H1 (cell line): Measurements from ENCODE around the gene MYL9. TPM values are rescaled to one million over a fixed set of nuclear protein-coding genes. Genes with fewer than 3 reads are reported as not detected.

Source experiments
- CTCF ChIA-PET: fragments of 300-600 bp; sonication (Branson Sonifier 250); formaldehyde crosslinking; loops from one replicate; lab custom pipeline; 2021; ENCODE audit not compliant: partially characterized antibody; lab: Charles Lee
- POLR2A ChIA-PET: fragments of 300-600 bp; sonication (Branson Sonifier 250); formaldehyde crosslinking; loops from one replicate; lab custom pipeline; 2021; ENCODE audit warnings: inconsistent platforms; ENCODE audit not compliant: partially characterized antibody; lab: Charles Lee
- DNase-seq, 2 experiments: peaks; one replicate each; pipeline versions ENCODE4 v3.0.0 to v3.0.0-alpha.2; 2010 to 2022; ENCODE audit warnings: low spot score in 2 of 2, low read depth in 1 of 2, mixed read lengths in 1 of 2
- FAIRE-seq: peaks from 2 replicates; lab custom pipeline; 2011; peaks lifted over from hg19 to GRCh38; lab: Jason Lieb, UNC
- H2AFZ ChIP-seq: 2 replicates; pipeline ENCODE4 v1.8.1; 2012; ENCODE audit warnings: low read length, inconsistent platforms
- H2AK5ac ChIP-seq: 2 replicates; pipeline ENCODE4 v1.6.1; 2013; ENCODE audit warnings: low read depth, low read length
- H2BK120ac ChIP-seq: replicated peaks from 2 replicates; pipeline ENCODE3; 2013; ENCODE audit warnings: low read depth, low read length, inconsistent platforms
- H2BK12ac ChIP-seq: 2 replicates; pipeline ENCODE4 v1.6.1; 2013; ENCODE audit warnings: low read depth, low read length
- H2BK15ac ChIP-seq: 2 replicates; pipeline ENCODE4 v1.6.1; 2013; ENCODE audit warnings: low read length
- H2BK20ac ChIP-seq: 2 replicates; pipeline ENCODE4 v1.6.1; 2013; ENCODE audit warnings: low read length
- H2BK5ac ChIP-seq: 2 replicates; pipeline ENCODE4 v1.6.1; 2013; ENCODE audit warnings: low read depth, low read length
- H3K14ac ChIP-seq: 2 replicates; pipeline ENCODE4 v1.6.1; 2013; ENCODE audit warnings: inconsistent platforms; ENCODE audit not compliant: insufficient read length
- H3K18ac ChIP-seq: 2 replicates; pipeline ENCODE4 v1.6.1; 2013; ENCODE audit warnings: low read length; ENCODE audit errors: extremely low read depth
- H3K23ac ChIP-seq: 2 replicates; pipeline ENCODE4 v1.6.1; 2013; ENCODE audit warnings: inconsistent platforms; ENCODE audit not compliant: insufficient read length
- H3K23me2 ChIP-seq: 2 replicates; pipeline ENCODE4 v1.6.1; 2013; ENCODE audit warnings: low read depth, low read length
- H3K27ac ChIP-seq: 2 replicates; pipeline ENCODE4 v1.6.1; 2011; ENCODE audit warnings: low read depth, low read length, inconsistent platforms
- H3K27me3 ChIP-seq, 4 experiments: replicated peaks in 1 of 4; 1 replicate in 1 of 4; 2 replicates in 3 of 4; pipeline versions ENCODE4 v1.6.1 to v1.8.1; 2011 to 2013; ENCODE audit warnings: low read length in 3 of 4, mild to moderate bottlenecking in 3 of 4, inconsistent platforms in 2 of 4, mixed read lengths in 2 of 4, moderate library complexity in 1 of 4; ENCODE audit not compliant: control insufficient read depth in 3 of 4, insufficient read depth in 3 of 4; ENCODE audit errors: extremely low read depth in 1 of 4
- H3K36me3 ChIP-seq, 4 experiments: 2 replicates each; pipeline versions ENCODE4 v1.6.1 to v1.8.1; 2011 to 2013; ENCODE audit warnings: mild to moderate bottlenecking in 4 of 4, low read length in 3 of 4, moderate library complexity in 2 of 4, control low read depth in 1 of 4, inconsistent platforms in 1 of 4; ENCODE audit not compliant: insufficient read depth in 4 of 4, control insufficient read depth in 2 of 4
- H3K4ac ChIP-seq: replicated peaks from 2 replicates; pipeline ENCODE3; 2013; ENCODE audit warnings: low read length, low read depth, mixed read lengths, inconsistent platforms; ENCODE audit not compliant: insufficient read length
- H3K4me1 ChIP-seq, 4 experiments: replicated peaks in 1 of 4; 1 replicate in 1 of 4; 2 replicates in 3 of 4; pipeline versions ENCODE4 v1.6.1 to v1.8.1; 2011 to 2013; ENCODE audit warnings: low read length in 3 of 4, inconsistent platforms in 2 of 4, mixed read lengths in 1 of 4; ENCODE audit not compliant: insufficient read depth in 4 of 4, control insufficient read depth in 3 of 4
- H3K4me2 ChIP-seq, 2 experiments: 2 replicates each; pipeline versions ENCODE4 v1.6.1 to v1.8.1; 2011 to 2013; ENCODE audit warnings: low read depth in 2 of 2, low read length in 2 of 2, control low read depth in 1 of 2, inconsistent platforms in 1 of 2, mild to moderate bottlenecking in 1 of 2; ENCODE audit not compliant: insufficient read depth in 1 of 2
- H3K4me3 ChIP-seq, 4 experiments: fragments of 200-600, 300-600 bp in 1 of 4; sonication (generic), shearing (Covaris generic), sonication (Bioruptor Twin) in 1 of 4; 2 replicates each; pipeline versions ENCODE4 v1.5.1 to v1.8.1; 2011 to 2016; ENCODE audit warnings: low read length in 4 of 4, low read depth in 3 of 4, control low read depth in 2 of 4, inconsistent platforms in 2 of 4, mild to moderate bottlenecking in 2 of 4, mixed read lengths in 1 of 4, moderate library complexity in 1 of 4; ENCODE audit not compliant: insufficient read depth in 2 of 4; ENCODE audit errors: extremely low read depth in 1 of 4
- H3K56ac ChIP-seq: replicated peaks from 2 replicates; pipeline ENCODE3; 2013; ENCODE audit warnings: low read depth, mild to moderate bottlenecking, mixed read lengths, low read length, inconsistent platforms; ENCODE audit not compliant: insufficient read length
- H3K79me1 ChIP-seq: 2 replicates; pipeline ENCODE4 v1.6.1; 2013; ENCODE audit warnings: low read depth, low read length, control low read depth
- H3K79me2 ChIP-seq, 2 experiments: 2 replicates each; pipeline versions ENCODE4 v1.6.1 to v1.8.1; 2012 to 2013; ENCODE audit warnings: low read length in 2 of 2, mild to moderate bottlenecking in 2 of 2, inconsistent platforms in 1 of 2; ENCODE audit not compliant: insufficient read depth in 2 of 2, control insufficient read depth in 1 of 2
- H3K9ac ChIP-seq, 4 experiments: replicated peaks in 1 of 4; 1 replicate in 1 of 4; 2 replicates in 3 of 4; pipeline versions ENCODE4 v1.6.1 to v1.8.1; 2011 to 2013; ENCODE audit warnings: low read depth in 3 of 4, low read length in 3 of 4, control low read depth in 2 of 4, mild to moderate bottlenecking in 2 of 4, moderate library complexity in 2 of 4, inconsistent platforms in 1 of 4; ENCODE audit errors: extremely low read depth in 1 of 4
- H3K9me3 ChIP-seq, 2 experiments: 2 replicates each; pipeline versions ENCODE4 v1.6.1 to v1.8.1; 2012 to 2013; ENCODE audit warnings: mild to moderate bottlenecking in 2 of 2, moderate library complexity in 2 of 2, control low read depth in 1 of 2, inconsistent platforms in 1 of 2, low read depth in 1 of 2, low read length in 1 of 2, mixed read lengths in 1 of 2; ENCODE audit not compliant: insufficient read depth in 2 of 2
- H4K20me1 ChIP-seq, 2 experiments: replicated peaks in 1 of 2; 2 replicates each; pipeline versions ENCODE3 to v1.8.1; 2011 to 2013; ENCODE audit warnings: inconsistent platforms in 2 of 2, low read length in 2 of 2, mild to moderate bottlenecking in 1 of 2; ENCODE audit not compliant: insufficient read depth in 2 of 2, control insufficient read depth in 1 of 2
- H4K5ac ChIP-seq: 2 replicates; pipeline ENCODE4 v1.6.1; 2013; ENCODE audit warnings: low read length, low read depth, mixed read lengths, inconsistent platforms; ENCODE audit not compliant: insufficient read length
- H4K8ac ChIP-seq: 2 replicates; pipeline ENCODE4 v1.8.0; 2013; ENCODE audit warnings: mild to moderate bottlenecking, moderate library complexity, low read length, inconsistent platforms; ENCODE audit not compliant: insufficient read depth; ENCODE audit errors: extremely low read depth
- H4K91ac ChIP-seq: replicated peaks from 2 replicates; pipeline ENCODE3; 2013; ENCODE audit warnings: low read length, mixed read lengths, inconsistent platforms; ENCODE audit not compliant: insufficient read length
- CTBP2 ChIP-seq: IDR thresholded peaks from 2 replicates; pipeline ENCODE4 v1.7.0; 2011; ENCODE audit warnings: borderline replicate concordance, mild to moderate bottlenecking, moderate library complexity, mixed read lengths, low read length; ENCODE audit not compliant: insufficient read depth, insufficient read length
- POLR2A ChIP-seq, 2 experiments: IDR thresholded peaks; 1 replicate in 1 of 2; 2 replicates in 1 of 2; pipeline ENCODE4 v1.6.1; 2011; ENCODE audit warnings: low read depth in 2 of 2, low read length in 2 of 2, mild to moderate bottlenecking in 2 of 2; ENCODE audit errors: control extremely low read depth in 1 of 2
- WGBS, 2 experiments: shearing (Covaris generic) in 1 of 2; methylation state at CpG; one replicate each; pipeline versions ENCODE4 v1.1.6 to v1.1.7; 2013 to 2015; ENCODE audit warnings: low lambda C conversion rate in 2 of 2, mixed read lengths in 2 of 2, inconsistent platforms in 1 of 2, low coverage in 1 of 2, missing lambda C conversion rate in 1 of 2; ENCODE audit not compliant: insufficient replicate concordance in 2 of 2, insufficient coverage in 1 of 2, insufficient read length in 1 of 2; ENCODE audit errors: extremely low coverage in 1 of 2, missing lambda C conversion rate in 1 of 2; 5-methylcytosine and 5-hydroxymethylcytosine counted together
- polyA plus RNA-seq, 7 experiments: library from polyadenylated mRNA; depleted of rRNA in 3 of 7; stranded (reverse) in 5 of 7; unstranded in 2 of 7; fragments of >200 nt in 5 of 7; fragments of 200-250 nt in 2 of 7; gene quantifications; 1 replicate in 5 of 7; 2 replicates in 1 of 7; 4 replicates in 1 of 7; pipeline versions ENCODE4 v1.2.1 to v1.2.3, GENCODE V29; 2011 to 2013; ENCODE audit warnings: missing spikeins in 2 of 7, mixed read lengths in 2 of 7
- total RNA-seq: library from RNA; stranded (reverse); fragmentation: NEBNext Ultra II Directional; extraction: Animal tissue kit (Norgen Biotek cat#: 25700); gene quantifications from 2 replicates; pipeline ENCODE4 v1.2.1, GENCODE V29; 2021

Gene MYL9
- total and polyA plus RNA-seq, 2 of the 8 experiments (the other 6 are each of a cell fraction or from before 2014, with no cell fraction given), result 26.8 to 193 TPM

DNA sequence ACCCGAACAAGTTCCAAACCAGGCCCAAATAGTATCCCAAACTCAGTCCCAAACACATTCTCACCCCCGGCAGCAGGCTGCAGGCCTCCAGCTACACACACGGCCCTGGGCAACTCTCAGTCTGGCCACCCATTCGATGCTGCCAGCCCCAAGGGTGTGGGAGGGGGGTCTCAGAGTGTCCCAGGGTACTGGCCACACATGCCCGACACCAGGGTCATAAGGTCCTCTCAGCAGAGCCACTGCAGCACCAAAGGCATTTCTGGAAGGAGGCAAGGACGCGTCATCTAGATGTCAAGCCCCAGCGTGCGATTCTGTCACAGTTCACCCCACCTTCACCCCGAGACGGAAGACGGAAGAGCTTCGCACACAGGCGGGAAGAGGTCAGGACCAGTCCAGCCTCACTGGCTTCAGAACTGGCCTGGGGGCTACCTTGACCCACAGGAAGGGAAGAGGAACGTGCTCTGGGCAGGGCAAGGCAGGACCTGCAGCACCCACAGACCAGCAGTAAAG, 9.5 kb downstream of the MYL9 start:
- H3K36me3 ChIP-seq, result peaks cover 0 to 2% (median 0%) of the 10 kb centered on the region in 4 experiments; a peak in 3 of 8 replicates
- H2AK5ac ChIP-seq, result no peak overlapping the region
- no peak overlapping the region for H2BK15ac ChIP-seq
- no peaks in the 10 kb centered on the region for H3K4me1 ChIP-seq
- no peaks in the 10 kb centered on the region for H3K9me3 ChIP-seq
- H2AFZ ChIP-seq, result no peak overlapping the region
- no peak overlapping the region for H3K23ac ChIP-seq
- peaks cover 2% of the 10 kb centered on the region; the same call in 1 of the 2 replicates for H3K79me1 ChIP-seq
- peaks cover 0 to 13% of the 10 kb centered on the region in 2 experiments; a peak in 1 of 4 replicates for H3K79me2 ChIP-seq
- H3K9ac ChIP-seq, result no peak overlapping the region
- H4K5ac ChIP-seq, result no peak overlapping the region
- H3K4ac ChIP-seq, result no peak overlapping the region
- H3K14ac ChIP-seq, result no peak overlapping the region
- WGBS, 2 experiments, result 85% methylated on average over 15 of the region's 15 CpGs; no CpG with 5 or more reads in 1 of the 2 experiments
- H2BK20ac ChIP-seq, result no peak overlapping the region
- peak overlapping the region; percentile 80; the same call in 1 of the 2 replicates for H4K8ac ChIP-seq
- H2BK12ac ChIP-seq, result no peak overlapping the region
- H3K18ac ChIP-seq, result no peak overlapping the region
- POLR2A ChIA-PET, result interaction anchor here (0.6 to 3.8 kb wide), 9 partner anchors 9 to 385 kb away, joined by 3 to 13 read pairs (median 4); partner anchors contain the start of genes MYL9 and RAB5IF
- DNase-seq, result no peak
- no peak overlapping the region for H3K4me3 ChIP-seq
- H2BK5ac ChIP-seq, result no peak overlapping the region; the same call in 1 of the 2 replicates
- no peaks in the 10 kb centered on the region for H3K27me3 ChIP-seq
- CTCF ChIA-PET, result interaction anchor here (0.6 to 3.6 kb wide), 10 partner anchors 9 to 1243 kb away, joined by 3 to 19 read pairs (median 7); partner anchors contain the start of genes MYL9 and RAB5IF
- no peak overlapping the region for H2BK120ac ChIP-seq
- no peak overlapping the region for H4K91ac ChIP-seq
- H4K20me1 ChIP-seq, result peaks cover 2 to 14% of the 10 kb centered on the region in 2 experiments
- TF ChIP-seq CTBP2, result no peak
- peak in 1 of 2 experiments; percentile 15; a peak in 1 of 3 replicates for TF ChIP-seq POLR2A (IDR thresholded peaks at IDR 0.05; ENCODE audit: control extremely low read depth in 1 of 2, low read depth in 2 of 2, low read length in 2 of 2)
- TF ChIP-seq, all 59 proteins: peak for 1
- Histone ChIP-seq H3K56ac (no peak overlapping the region), H3K27ac (no peak overlapping the region; the same call in 1 of the 2 replicates), H3K4me2 (no peak overlapping the region), H3K23me2 (no peaks in the 10 kb centered on the region)
- FAIRE-seq, result no peak
